Osteocyte (in vitro differentiated cells): ENCODE measurements around the gene C1QTNF6. TPM values are rescaled to one million over a fixed set of nuclear protein-coding genes. Genes with fewer than 3 reads are reported as not detected.

Source experiments
- DNase-seq: peaks from one replicate; pipeline ENCODE4 v3.0.0; 2021; ENCODE audit warnings: mixed read lengths; ENCODE audit not compliant: unreplicated experiment; ENCODE audit errors: extremely low spot score
- H3K27ac Mint-ChIP-seq: one replicate; pipeline ENCODE4 v1.8.0; 2021; ENCODE audit warnings: mild to moderate bottlenecking, mixed read lengths; ENCODE audit not compliant: unreplicated experiment
- H3K27me3 Mint-ChIP-seq: one replicate; pipeline ENCODE4 v1.8.0; 2021; ENCODE audit warnings: mixed read lengths; ENCODE audit not compliant: unreplicated experiment
- H3K36me3 Mint-ChIP-seq: one replicate; pipeline ENCODE4 v1.8.0; 2021; ENCODE audit warnings: mixed read lengths; ENCODE audit not compliant: unreplicated experiment
- H3K4me1 Mint-ChIP-seq: one replicate; pipeline ENCODE4 v1.8.0; 2021; ENCODE audit warnings: mixed read lengths; ENCODE audit not compliant: unreplicated experiment
- H3K4me3 Mint-ChIP-seq: one replicate; pipeline ENCODE4 v1.8.0; 2021; ENCODE audit warnings: mild to moderate bottlenecking, moderate library complexity, mixed read lengths; ENCODE audit not compliant: unreplicated experiment
- H3K9me3 Mint-ChIP-seq: one replicate; pipeline ENCODE4 v1.8.0; 2021; ENCODE audit warnings: mixed read lengths; ENCODE audit not compliant: unreplicated experiment
- total RNA-seq: library from RNA; stranded (reverse); gene quantifications from 2 replicates; pipeline ENCODE4 v1.2.1, GENCODE V29; 2021
- TF ChIP-seq, protein P1 (sequence below): fragments of 200-600 bp; sonication (generic); IDR thresholded peaks from 2 replicates; pipeline ENCODE4 v1.5.0; 2021; ENCODE audit warnings: antibody characterized with exemption, mild to moderate bottlenecking, moderate library complexity

The C1QTNF6 gene
- total RNA-seq, 1 donor from 2014 or later: 36.4 TPM

- DNase-seq: no peak
- peak overlapping the region; percentile 68 for H3K27ac Mint-ChIP-seq
- H3K36me3 Mint-ChIP-seq: no peaks in the 10 kb centered on the region
- H3K4me3 Mint-ChIP-seq: no peak overlapping the region
- TF ChIP-seq, protein P1, sequence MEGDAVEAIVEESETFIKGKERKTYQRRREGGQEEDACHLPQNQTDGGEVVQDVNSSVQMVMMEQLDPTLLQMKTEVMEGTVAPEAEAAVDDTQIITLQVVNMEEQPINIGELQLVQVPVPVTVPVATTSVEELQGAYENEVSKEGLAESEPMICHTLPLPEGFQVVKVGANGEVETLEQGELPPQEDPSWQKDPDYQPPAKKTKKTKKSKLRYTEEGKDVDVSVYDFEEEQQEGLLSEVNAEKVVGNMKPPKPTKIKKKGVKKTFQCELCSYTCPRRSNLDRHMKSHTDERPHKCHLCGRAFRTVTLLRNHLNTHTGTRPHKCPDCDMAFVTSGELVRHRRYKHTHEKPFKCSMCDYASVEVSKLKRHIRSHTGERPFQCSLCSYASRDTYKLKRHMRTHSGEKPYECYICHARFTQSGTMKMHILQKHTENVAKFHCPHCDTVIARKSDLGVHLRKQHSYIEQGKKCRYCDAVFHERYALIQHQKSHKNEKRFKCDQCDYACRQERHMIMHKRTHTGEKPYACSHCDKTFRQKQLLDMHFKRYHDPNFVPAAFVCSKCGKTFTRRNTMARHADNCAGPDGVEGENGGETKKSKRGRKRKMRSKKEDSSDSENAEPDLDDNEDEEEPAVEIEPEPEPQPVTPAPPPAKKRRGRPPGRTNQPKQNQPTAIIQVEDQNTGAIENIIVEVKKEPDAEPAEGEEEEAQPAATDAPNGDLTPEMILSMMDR: no peak
- peaks cover 24% of the 10 kb centered on the region for H3K4me1 Mint-ChIP-seq
- peaks cover 13% of the 10 kb centered on the region for H3K27me3 Mint-ChIP-seq
- H3K9me3 Mint-ChIP-seq: no peaks in the 10 kb centered on the region
Observed at GRCh38 chr22:37229012-37229804, 41.2 kb upstream of the C1QTNF6 start.

DNA sequence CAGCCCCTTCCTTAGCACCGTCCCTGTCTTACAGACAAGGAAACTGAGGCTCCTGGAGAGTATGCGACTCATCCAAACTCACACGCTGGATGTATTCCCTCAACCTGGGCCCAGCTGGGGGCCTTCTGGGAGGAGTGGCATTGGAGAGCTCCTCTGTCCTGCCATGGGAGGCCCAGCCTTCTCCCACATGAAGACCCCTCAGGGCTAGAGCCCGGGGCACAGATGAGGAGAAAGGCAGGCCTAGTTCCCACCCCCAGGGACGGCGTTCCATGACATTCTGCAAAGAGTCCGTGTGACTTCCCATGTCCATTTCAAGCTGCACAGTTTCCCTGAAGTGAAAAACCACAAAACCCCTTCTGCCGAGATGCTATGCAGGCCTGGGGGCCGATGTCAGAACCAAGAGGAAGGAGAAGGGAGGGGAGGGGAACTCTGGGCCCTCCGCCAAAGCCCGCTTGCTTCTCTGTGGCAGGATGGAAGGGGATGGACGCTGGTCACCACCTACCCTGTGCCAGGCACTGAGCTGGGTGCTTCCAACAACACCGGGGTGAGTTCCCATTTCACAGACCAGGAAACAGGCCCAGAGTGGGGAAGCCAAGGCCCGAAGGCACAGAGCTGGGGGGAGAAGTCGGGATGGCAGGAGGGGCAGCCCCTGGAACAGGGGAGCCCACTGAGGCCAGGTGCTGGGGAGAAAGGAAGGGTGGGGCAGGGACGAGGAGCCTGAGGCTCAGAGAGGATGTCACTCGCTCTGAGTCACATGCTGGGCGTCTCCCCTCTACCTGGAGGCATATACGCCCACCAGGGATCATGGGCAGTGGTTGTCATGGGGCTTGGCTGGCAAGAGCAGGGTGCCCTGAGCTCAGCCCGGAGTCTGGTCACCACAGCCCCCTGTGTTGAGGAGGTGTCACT, 40.3 kb upstream of the C1QTNF6 start:
- H3K4me1 Mint-ChIP-seq: peaks cover 24% of the 10 kb centered on the region
- H3K9me3 Mint-ChIP-seq: no peaks in the 10 kb centered on the region
- no peaks in the 10 kb centered on the region for H3K36me3 Mint-ChIP-seq
- TF ChIP-seq, protein P1: no peak
- H3K27ac Mint-ChIP-seq: peak overlapping the region; percentile 68
- H3K27me3 Mint-ChIP-seq: peaks cover 13% of the 10 kb centered on the region
- DNase-seq: no peak
- H3K4me3 Mint-ChIP-seq: no peak overlapping the region

DNA sequence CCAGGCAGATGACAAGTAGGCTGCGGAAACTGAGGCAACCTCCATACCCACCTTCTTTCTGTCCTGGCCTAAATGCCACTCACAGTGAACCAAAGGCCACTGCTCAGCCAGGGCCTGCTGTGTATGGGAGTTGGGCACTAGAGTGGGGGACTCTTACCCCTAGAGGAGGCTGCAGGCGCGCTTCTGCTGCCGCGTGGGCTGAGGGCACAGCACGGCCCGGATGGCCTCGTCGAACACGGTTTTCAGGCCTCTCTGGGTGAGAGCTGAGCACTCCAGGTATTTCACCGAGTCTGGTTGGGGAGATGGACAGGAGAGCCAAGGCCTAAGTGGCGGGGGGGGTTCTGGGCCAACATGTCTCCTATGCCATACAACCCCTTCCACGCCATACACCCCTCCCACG, 38.5 kb upstream of the C1QTNF6 start:
- peaks cover 20% of the 10 kb centered on the region for H3K27me3 Mint-ChIP-seq
- no peak overlapping the region for H3K4me3 Mint-ChIP-seq
- DNase-seq: no peak
- H3K4me1 Mint-ChIP-seq: peaks cover 24% of the 10 kb centered on the region
- H3K27ac Mint-ChIP-seq: no peak overlapping the region
- TF ChIP-seq, protein P1: no peak
- no peaks in the 10 kb centered on the region for H3K9me3 Mint-ChIP-seq
- no peaks in the 10 kb centered on the region for H3K36me3 Mint-ChIP-seq

DNA sequence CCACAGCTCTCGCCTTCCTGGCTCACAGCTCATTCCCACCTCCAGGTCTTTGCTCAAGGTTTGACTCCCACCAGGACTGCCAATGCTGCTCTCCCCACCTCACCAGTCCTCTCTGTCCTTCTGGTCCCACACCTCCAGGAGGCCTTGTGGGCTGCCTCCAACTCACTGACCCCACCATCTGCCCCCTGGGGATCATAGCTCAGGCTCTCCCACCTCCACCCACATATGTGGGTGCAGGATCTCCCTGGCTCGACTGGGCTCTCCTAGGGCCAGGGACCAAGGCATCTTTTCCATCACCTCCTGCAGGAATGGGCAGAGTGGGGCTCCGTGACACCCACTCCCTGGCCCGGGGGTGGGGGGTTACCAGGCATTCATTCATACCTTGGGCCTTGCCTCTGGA, 38.0 kb upstream of the C1QTNF6 start:
- DNase-seq: no peak
- no peaks in the 10 kb centered on the region for H3K36me3 Mint-ChIP-seq
- TF ChIP-seq, protein P1: no peak
- H3K4me1 Mint-ChIP-seq: peaks cover 22% of the 10 kb centered on the region
- no peak overlapping the region for H3K27ac Mint-ChIP-seq
- H3K4me3 Mint-ChIP-seq: no peak overlapping the region
- no peaks in the 10 kb centered on the region for H3K9me3 Mint-ChIP-seq
- peaks cover 21% of the 10 kb centered on the region for H3K27me3 Mint-ChIP-seq

- Mint-ChIP-seq H3K27ac (no peak overlapping the region), H3K9me3 (no peaks in the 10 kb centered on the region), H3K27me3 (peaks cover 21% of the 10 kb centered on the region), H3K36me3 (no peaks in the 10 kb centered on the region), H3K4me3 (no peak overlapping the region), H3K4me1 (peaks cover 22% of the 10 kb centered on the region)
- no peak for DNase-seq
- TF ChIP-seq, protein P1: peak; percentile 18
Observed at GRCh38 chr22:37225481-37225880, 37.4 kb upstream of the C1QTNF6 start.
